H1 (cell line): Measurements from ENCODE around the gene BCL7B. TPM values are rescaled to one million over a fixed set of nuclear protein-coding genes. Genes with fewer than 3 reads are reported as not detected.
A peak's percentile ranks its signal among the peaks of the same experiment; 100 is the strongest.

Experiments used
- CTCF ChIA-PET: fragments of 300-600 bp; sonication (Branson Sonifier 250); formaldehyde crosslinking; loops from one replicate; lab custom pipeline; 2021; ENCODE audit not compliant: partially characterized antibody; lab: Charles Lee
- POLR2A ChIA-PET: fragments of 300-600 bp; sonication (Branson Sonifier 250); formaldehyde crosslinking; loops from one replicate; lab custom pipeline; 2021; ENCODE audit warnings: inconsistent platforms; ENCODE audit not compliant: partially characterized antibody; lab: Charles Lee
- DNase-seq, 2 experiments: peaks; one replicate each; pipeline versions ENCODE4 v3.0.0 to v3.0.0-alpha.2; 2010 to 2022; ENCODE audit warnings: low spot score in 2 of 2, low read depth in 1 of 2, mixed read lengths in 1 of 2
- FAIRE-seq: peaks from 2 replicates; lab custom pipeline; 2011; peaks lifted over from hg19 to GRCh38; lab: Jason Lieb, UNC
- H2AFZ ChIP-seq: 2 replicates; pipeline ENCODE4 v1.8.1; 2012; ENCODE audit warnings: low read length, inconsistent platforms
- H2AK5ac ChIP-seq: 2 replicates; pipeline ENCODE4 v1.6.1; 2013; ENCODE audit warnings: low read depth, low read length
- H2BK120ac ChIP-seq: replicated peaks from 2 replicates; pipeline ENCODE3; 2013; ENCODE audit warnings: low read depth, low read length, inconsistent platforms
- H2BK12ac ChIP-seq: 2 replicates; pipeline ENCODE4 v1.6.1; 2013; ENCODE audit warnings: low read depth, low read length
- H2BK15ac ChIP-seq: 2 replicates; pipeline ENCODE4 v1.6.1; 2013; ENCODE audit warnings: low read length
- H2BK20ac ChIP-seq: 2 replicates; pipeline ENCODE4 v1.6.1; 2013; ENCODE audit warnings: low read length
- H2BK5ac ChIP-seq: 2 replicates; pipeline ENCODE4 v1.6.1; 2013; ENCODE audit warnings: low read depth, low read length
- H3K14ac ChIP-seq: 2 replicates; pipeline ENCODE4 v1.6.1; 2013; ENCODE audit warnings: inconsistent platforms; ENCODE audit not compliant: insufficient read length
- H3K18ac ChIP-seq: 2 replicates; pipeline ENCODE4 v1.6.1; 2013; ENCODE audit warnings: low read length; ENCODE audit errors: extremely low read depth
- H3K23ac ChIP-seq: 2 replicates; pipeline ENCODE4 v1.6.1; 2013; ENCODE audit warnings: inconsistent platforms; ENCODE audit not compliant: insufficient read length
- H3K23me2 ChIP-seq: 2 replicates; pipeline ENCODE4 v1.6.1; 2013; ENCODE audit warnings: low read depth, low read length
- H3K27ac ChIP-seq: 2 replicates; pipeline ENCODE4 v1.6.1; 2011; ENCODE audit warnings: low read depth, low read length, inconsistent platforms
- H3K27me3 ChIP-seq, 4 experiments: replicated peaks in 1 of 4; 1 replicate in 1 of 4; 2 replicates in 3 of 4; pipeline versions ENCODE4 v1.6.1 to v1.8.1; 2011 to 2013; ENCODE audit warnings: low read length in 3 of 4, mild to moderate bottlenecking in 3 of 4, inconsistent platforms in 2 of 4, mixed read lengths in 2 of 4, moderate library complexity in 1 of 4; ENCODE audit not compliant: control insufficient read depth in 3 of 4, insufficient read depth in 3 of 4; ENCODE audit errors: extremely low read depth in 1 of 4
- H3K36me3 ChIP-seq, 4 experiments: 2 replicates each; pipeline versions ENCODE4 v1.6.1 to v1.8.1; 2011 to 2013; ENCODE audit warnings: mild to moderate bottlenecking in 4 of 4, low read length in 3 of 4, moderate library complexity in 2 of 4, control low read depth in 1 of 4, inconsistent platforms in 1 of 4; ENCODE audit not compliant: insufficient read depth in 4 of 4, control insufficient read depth in 2 of 4
- H3K4ac ChIP-seq: replicated peaks from 2 replicates; pipeline ENCODE3; 2013; ENCODE audit warnings: low read length, low read depth, mixed read lengths, inconsistent platforms; ENCODE audit not compliant: insufficient read length
- H3K4me1 ChIP-seq, 4 experiments: replicated peaks in 1 of 4; 1 replicate in 1 of 4; 2 replicates in 3 of 4; pipeline versions ENCODE4 v1.6.1 to v1.8.1; 2011 to 2013; ENCODE audit warnings: low read length in 3 of 4, inconsistent platforms in 2 of 4, mixed read lengths in 1 of 4; ENCODE audit not compliant: insufficient read depth in 4 of 4, control insufficient read depth in 3 of 4
- H3K4me2 ChIP-seq, 2 experiments: 2 replicates each; pipeline versions ENCODE4 v1.6.1 to v1.8.1; 2011 to 2013; ENCODE audit warnings: low read depth in 2 of 2, low read length in 2 of 2, control low read depth in 1 of 2, inconsistent platforms in 1 of 2, mild to moderate bottlenecking in 1 of 2; ENCODE audit not compliant: insufficient read depth in 1 of 2
- H3K4me3 ChIP-seq, 4 experiments: fragments of 200-600, 300-600 bp in 1 of 4; sonication (generic), shearing (Covaris generic), sonication (Bioruptor Twin) in 1 of 4; 2 replicates each; pipeline versions ENCODE4 v1.5.1 to v1.8.1; 2011 to 2016; ENCODE audit warnings: low read length in 4 of 4, low read depth in 3 of 4, control low read depth in 2 of 4, inconsistent platforms in 2 of 4, mild to moderate bottlenecking in 2 of 4, mixed read lengths in 1 of 4, moderate library complexity in 1 of 4; ENCODE audit not compliant: insufficient read depth in 2 of 4; ENCODE audit errors: extremely low read depth in 1 of 4
- H3K56ac ChIP-seq: replicated peaks from 2 replicates; pipeline ENCODE3; 2013; ENCODE audit warnings: low read depth, mild to moderate bottlenecking, mixed read lengths, low read length, inconsistent platforms; ENCODE audit not compliant: insufficient read length
- H3K79me1 ChIP-seq: 2 replicates; pipeline ENCODE4 v1.6.1; 2013; ENCODE audit warnings: low read depth, low read length, control low read depth
- H3K79me2 ChIP-seq, 2 experiments: 2 replicates each; pipeline versions ENCODE4 v1.6.1 to v1.8.1; 2012 to 2013; ENCODE audit warnings: low read length in 2 of 2, mild to moderate bottlenecking in 2 of 2, inconsistent platforms in 1 of 2; ENCODE audit not compliant: insufficient read depth in 2 of 2, control insufficient read depth in 1 of 2
- H3K9ac ChIP-seq, 4 experiments: replicated peaks in 1 of 4; 1 replicate in 1 of 4; 2 replicates in 3 of 4; pipeline versions ENCODE4 v1.6.1 to v1.8.1; 2011 to 2013; ENCODE audit warnings: low read depth in 3 of 4, low read length in 3 of 4, control low read depth in 2 of 4, mild to moderate bottlenecking in 2 of 4, moderate library complexity in 2 of 4, inconsistent platforms in 1 of 4; ENCODE audit errors: extremely low read depth in 1 of 4
- H3K9me3 ChIP-seq, 2 experiments: 2 replicates each; pipeline versions ENCODE4 v1.6.1 to v1.8.1; 2012 to 2013; ENCODE audit warnings: mild to moderate bottlenecking in 2 of 2, moderate library complexity in 2 of 2, control low read depth in 1 of 2, inconsistent platforms in 1 of 2, low read depth in 1 of 2, low read length in 1 of 2, mixed read lengths in 1 of 2; ENCODE audit not compliant: insufficient read depth in 2 of 2
- H4K20me1 ChIP-seq, 2 experiments: replicated peaks in 1 of 2; 2 replicates each; pipeline versions ENCODE3 to v1.8.1; 2011 to 2013; ENCODE audit warnings: inconsistent platforms in 2 of 2, low read length in 2 of 2, mild to moderate bottlenecking in 1 of 2; ENCODE audit not compliant: insufficient read depth in 2 of 2, control insufficient read depth in 1 of 2
- H4K5ac ChIP-seq: 2 replicates; pipeline ENCODE4 v1.6.1; 2013; ENCODE audit warnings: low read length, low read depth, mixed read lengths, inconsistent platforms; ENCODE audit not compliant: insufficient read length
- H4K8ac ChIP-seq: 2 replicates; pipeline ENCODE4 v1.8.0; 2013; ENCODE audit warnings: mild to moderate bottlenecking, moderate library complexity, low read length, inconsistent platforms; ENCODE audit not compliant: insufficient read depth; ENCODE audit errors: extremely low read depth
- H4K91ac ChIP-seq: replicated peaks from 2 replicates; pipeline ENCODE3; 2013; ENCODE audit warnings: low read length, mixed read lengths, inconsistent platforms; ENCODE audit not compliant: insufficient read length
- SP1 ChIP-seq: IDR thresholded peaks from 2 replicates; pipeline ENCODE4 v1.6.1; 2011; ENCODE audit warnings: low read depth, low read length
- USF2 ChIP-seq: IDR thresholded peaks from 2 replicates; pipeline ENCODE4 v1.6.1; 2011; ENCODE audit warnings: low read length, improper control_type of control experiment
- WGBS, 2 experiments: shearing (Covaris generic) in 1 of 2; methylation state at CpG; one replicate each; pipeline versions ENCODE4 v1.1.6 to v1.1.7; 2013 to 2015; ENCODE audit warnings: low lambda C conversion rate in 2 of 2, mixed read lengths in 2 of 2, inconsistent platforms in 1 of 2, low coverage in 1 of 2, missing lambda C conversion rate in 1 of 2; ENCODE audit not compliant: insufficient replicate concordance in 2 of 2, insufficient coverage in 1 of 2, insufficient read length in 1 of 2; ENCODE audit errors: extremely low coverage in 1 of 2, missing lambda C conversion rate in 1 of 2; 5-methylcytosine and 5-hydroxymethylcytosine counted together
- polyA plus RNA-seq, 7 experiments: library from polyadenylated mRNA; depleted of rRNA in 3 of 7; stranded (reverse) in 5 of 7; unstranded in 2 of 7; fragments of >200 nt in 5 of 7; fragments of 200-250 nt in 2 of 7; gene quantifications; 1 replicate in 5 of 7; 2 replicates in 1 of 7; 4 replicates in 1 of 7; pipeline versions ENCODE4 v1.2.1 to v1.2.3, GENCODE V29; 2011 to 2013; ENCODE audit warnings: missing spikeins in 2 of 7, mixed read lengths in 2 of 7
- total RNA-seq: library from RNA; stranded (reverse); fragmentation: NEBNext Ultra II Directional; extraction: Animal tissue kit (Norgen Biotek cat#: 25700); gene quantifications from 2 replicates; pipeline ENCODE4 v1.2.1, GENCODE V29; 2021

The BCL7B gene
- total and polyA plus RNA-seq, 2 of the 8 experiments (the other 6 are each of a cell fraction or from before 2014, with no cell fraction given) = 24.9 to 44.6 TPM

GRCh38 chr7:73515178-73515577 lies 42.3 kb downstream of the BCL7B start:
- no peaks in the 10 kb centered on the region for H3K9me3 ChIP-seq
- no peaks in the 10 kb centered on the region; the same call in 1 of the 2 replicates for H3K23me2 ChIP-seq
- H3K4me1 ChIP-seq = peaks cover 0 to 3% (median under 1%) of the 10 kb centered on the region in 4 experiments; a peak in 2 of 7 replicates
- ChIA-PET CTCF (no interaction called here), POLR2A (interaction anchor here (0.9 to 1.5 kb wide), 4 partner anchors 11 to 41 kb away, joined by 3 to 5 read pairs (median 3); no protein-coding TSS in a partner anchor)
- H3K4me2 ChIP-seq = no peak overlapping the region
- H3K27me3 ChIP-seq = no peaks in the 10 kb centered on the region
- 96% methylated on average over 3 of the region's 3 CpGs; no CpG with 5 or more reads in 1 of the 2 experiments for WGBS, 2 experiments
- H3K18ac ChIP-seq = no peak overlapping the region
- no peak overlapping the region for H3K4ac ChIP-seq
- no peak overlapping the region for H2BK12ac ChIP-seq
- no peak overlapping the region for H2BK15ac ChIP-seq
- no peak overlapping the region for H3K9ac ChIP-seq
- no peak overlapping the region for H2AFZ ChIP-seq
- H4K91ac ChIP-seq = no peak overlapping the region
- FAIRE-seq = no peak
- H4K8ac ChIP-seq = no peak overlapping the region
- no peak overlapping the region for H2BK120ac ChIP-seq
- H4K5ac ChIP-seq = no peak overlapping the region
- H3K4me3 ChIP-seq = no peak overlapping the region
- H3K56ac ChIP-seq = no peak overlapping the region
- no peak for DNase-seq
- TF ChIP-seq USF2 (0 out of 2 replicates have a peak, but pooled peaks have one; percentile 40), SP1 (no peak)
- no peak overlapping the region for H3K14ac ChIP-seq
- H4K20me1 ChIP-seq = peaks cover 14 to 19% of the 10 kb centered on the region in 2 experiments
- peaks cover 5 to 80% (median 26%) of the 10 kb centered on the region in 4 experiments; a peak in 7 of 8 replicates for H3K36me3 ChIP-seq
- no peak overlapping the region for H3K27ac ChIP-seq
- H2BK5ac ChIP-seq = no peak overlapping the region
- no peak overlapping the region for H2BK20ac ChIP-seq
- H3K23ac ChIP-seq = no peak overlapping the region
- H3K79me1 ChIP-seq = peaks cover 6% of the 10 kb centered on the region; the same call in 1 of the 2 replicates
- peaks cover 50 to 97% of the 10 kb centered on the region in 2 experiments for H3K79me2 ChIP-seq
- no peak overlapping the region for H2AK5ac ChIP-seq
